Epithelial cell of proximal tubule (primary cell): Measurements from ENCODE around the gene RTP2. TPM values are rescaled to one million over a fixed set of nuclear protein-coding genes. Genes with fewer than 3 reads are reported as not detected.

ENCODE experiments used
- DNase-seq: peaks from one replicate; pipeline ENCODE4 v3.0.0-alpha.2; 2011; ENCODE audit warnings: low read depth
- H3K4me3 ChIP-seq: 2 replicates; pipeline ENCODE4 v1.5.1; 2011; ENCODE audit warnings: low read depth, mild to moderate bottlenecking, low read length
- total RNA-seq: library from RNA; depleted of rRNA; stranded (reverse); fragments of >200 nt; gene quantifications from 2 replicates; pipeline ENCODE4 v1.2.3, GENCODE V29; 2015
- TF ChIP-seq, protein P1 (sequence below): conservative IDR thresholded peaks from 2 replicates; pipeline ENCODE4 v1.5.1; 2012; ENCODE audit warnings: low read depth, mild to moderate bottlenecking, low read length

Gene RTP2, protein sequence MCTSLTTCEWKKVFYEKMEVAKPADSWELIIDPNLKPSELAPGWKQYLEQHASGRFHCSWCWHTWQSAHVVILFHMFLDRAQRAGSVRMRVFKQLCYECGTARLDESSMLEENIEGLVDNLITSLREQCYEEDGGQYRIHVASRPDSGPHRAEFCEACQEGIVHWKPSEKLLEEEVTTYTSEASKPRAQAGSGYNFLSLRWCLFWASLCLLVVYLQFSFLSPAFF
- total RNA-seq: not detected in 2 replicates

DNA sequence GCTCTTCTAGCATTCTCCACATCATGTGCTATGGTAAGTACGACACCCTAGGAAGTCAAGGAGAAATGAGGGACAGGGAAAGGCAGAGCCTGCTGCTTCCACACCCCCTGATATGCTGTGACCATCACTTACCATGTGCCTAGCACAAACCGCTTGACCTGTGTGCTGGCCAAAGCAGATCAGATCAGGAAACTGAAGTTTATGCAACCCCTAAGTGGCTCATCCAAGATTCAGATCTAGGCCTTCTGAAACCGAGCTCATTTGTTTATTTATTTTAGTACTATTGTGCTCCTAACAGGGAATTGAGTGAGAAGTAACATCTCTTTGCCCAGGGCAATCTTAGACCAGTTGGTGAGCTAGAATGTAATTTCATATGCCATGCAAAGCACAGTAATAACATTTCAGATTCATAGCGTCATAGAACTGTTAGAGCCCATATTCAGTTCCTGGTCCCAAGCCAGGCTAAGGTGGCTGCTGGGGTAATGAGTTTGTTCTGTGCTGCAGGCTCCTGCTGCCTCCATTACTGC is at the start of gene RTP2:
TSS of gene RTP2 (minus strand) at position 51 of the 527 bp plus-strand sequence. CDS start 429 bp downstream, outside the sequence.
- TF ChIP-seq, protein P1, sequence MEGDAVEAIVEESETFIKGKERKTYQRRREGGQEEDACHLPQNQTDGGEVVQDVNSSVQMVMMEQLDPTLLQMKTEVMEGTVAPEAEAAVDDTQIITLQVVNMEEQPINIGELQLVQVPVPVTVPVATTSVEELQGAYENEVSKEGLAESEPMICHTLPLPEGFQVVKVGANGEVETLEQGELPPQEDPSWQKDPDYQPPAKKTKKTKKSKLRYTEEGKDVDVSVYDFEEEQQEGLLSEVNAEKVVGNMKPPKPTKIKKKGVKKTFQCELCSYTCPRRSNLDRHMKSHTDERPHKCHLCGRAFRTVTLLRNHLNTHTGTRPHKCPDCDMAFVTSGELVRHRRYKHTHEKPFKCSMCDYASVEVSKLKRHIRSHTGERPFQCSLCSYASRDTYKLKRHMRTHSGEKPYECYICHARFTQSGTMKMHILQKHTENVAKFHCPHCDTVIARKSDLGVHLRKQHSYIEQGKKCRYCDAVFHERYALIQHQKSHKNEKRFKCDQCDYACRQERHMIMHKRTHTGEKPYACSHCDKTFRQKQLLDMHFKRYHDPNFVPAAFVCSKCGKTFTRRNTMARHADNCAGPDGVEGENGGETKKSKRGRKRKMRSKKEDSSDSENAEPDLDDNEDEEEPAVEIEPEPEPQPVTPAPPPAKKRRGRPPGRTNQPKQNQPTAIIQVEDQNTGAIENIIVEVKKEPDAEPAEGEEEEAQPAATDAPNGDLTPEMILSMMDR: no peak
- no peak for DNase-seq
- no peak within 1 kb of the TSS for H3K4me3 ChIP-seq

DNA sequence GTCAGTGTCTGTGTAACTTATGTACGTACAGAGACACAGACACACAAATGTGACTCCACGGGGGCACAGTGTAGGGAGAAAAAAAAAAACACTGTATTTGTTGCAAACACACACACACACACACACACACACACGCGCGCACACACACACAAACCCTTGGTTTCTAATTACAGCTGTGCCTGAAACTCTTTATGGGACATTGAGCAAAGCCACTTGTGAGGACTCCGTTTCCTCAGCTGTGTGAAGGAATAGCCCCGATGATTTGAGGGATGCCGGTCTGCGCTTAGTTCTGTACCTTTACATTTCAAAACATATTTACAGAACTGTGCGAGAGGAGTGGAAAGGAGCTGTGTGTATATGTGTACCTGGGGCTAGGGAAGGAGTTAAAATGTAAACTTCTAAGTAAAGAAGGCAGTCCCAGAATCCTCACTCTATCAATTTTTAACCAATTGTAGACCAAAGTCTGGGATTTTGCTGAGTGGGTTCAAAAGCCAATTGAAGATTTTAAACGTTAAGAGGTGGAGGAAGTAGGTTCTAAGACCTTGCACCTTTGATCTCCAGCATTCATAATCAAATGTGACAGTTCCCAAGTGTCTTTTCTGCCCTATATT is 48.3 kb upstream of the RTP2 start:
- DNase-seq: no peak
- H3K4me3 ChIP-seq: peak overlapping the region; percentile 53
- TF ChIP-seq, protein P1: no peak

DNA sequence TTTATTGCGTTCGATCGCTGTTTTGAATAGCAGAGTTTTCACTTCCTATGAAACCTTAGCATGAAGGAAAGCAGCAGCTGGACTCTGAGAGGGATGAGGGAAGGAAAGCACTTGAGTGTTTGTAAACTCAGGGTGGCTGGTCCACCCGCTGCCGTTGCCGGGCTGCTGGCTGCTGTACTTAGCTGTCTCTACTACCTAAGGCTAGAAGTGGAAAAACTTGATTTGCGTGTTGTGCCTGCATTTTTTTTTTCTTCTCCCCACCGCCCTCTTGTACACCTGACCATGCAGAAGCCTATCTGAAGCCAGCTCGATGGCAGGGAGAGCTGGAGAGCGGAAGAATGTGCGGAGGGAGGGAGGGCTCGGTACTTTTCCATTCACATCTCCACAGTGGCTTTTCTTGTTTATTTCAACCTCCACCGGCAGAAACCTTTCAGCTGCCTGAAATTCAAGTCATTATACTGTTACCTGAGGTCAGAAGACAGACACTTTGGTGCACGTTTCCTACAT is 47.7 kb upstream of the RTP2 start:
- TF ChIP-seq, protein P1: no peak
- peak overlapping the region; percentile 53 for H3K4me3 ChIP-seq
- DNase-seq: peak; percentile 68

DNA sequence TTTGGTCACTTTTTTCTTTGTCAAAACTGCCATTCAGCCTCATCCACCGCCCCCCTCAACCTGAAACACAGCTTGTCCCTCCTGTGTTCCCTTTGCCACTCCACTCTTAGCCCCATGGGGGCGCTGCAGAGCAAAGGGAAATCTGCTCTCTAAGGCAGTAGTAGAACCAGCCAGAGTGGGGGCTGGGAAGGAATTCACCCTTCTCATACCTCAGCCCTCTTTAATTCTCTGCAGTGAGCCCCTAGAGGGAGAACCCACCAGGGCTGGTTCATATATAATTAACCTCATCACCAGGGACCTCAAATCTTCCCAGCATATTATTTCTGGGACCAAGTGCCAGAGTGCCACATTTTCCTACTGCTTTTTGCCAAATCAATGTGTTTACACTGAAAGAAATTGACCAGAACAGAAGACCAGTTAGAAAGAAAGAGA is 45.7 kb upstream of the RTP2 start:
- no peak for DNase-seq
- H3K4me3 ChIP-seq: no peak overlapping the region
- TF ChIP-seq, protein P1: peak; percentile 100

DNA sequence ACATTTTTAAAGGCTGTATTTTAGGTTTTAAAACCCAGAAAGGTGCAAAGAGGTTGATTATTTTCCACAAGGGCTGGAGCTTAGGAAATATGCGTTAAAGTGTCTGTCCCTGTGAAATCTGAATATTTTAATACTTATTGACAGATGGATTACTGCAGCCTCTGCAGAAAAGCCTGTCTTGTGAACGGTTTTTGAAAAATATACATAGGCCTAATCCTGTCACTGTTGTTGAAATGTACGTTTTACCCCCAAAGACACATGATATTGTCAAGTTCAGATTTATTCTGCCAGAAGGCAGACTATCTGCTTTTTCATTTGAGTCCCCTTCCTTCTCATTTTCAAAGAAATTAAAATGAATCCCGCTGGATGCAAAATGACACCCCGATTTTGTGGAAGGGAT is 45.1 kb upstream of the RTP2 start:
- no peak for DNase-seq
- TF ChIP-seq, protein P1: no peak
- H3K4me3 ChIP-seq: no peak overlapping the region

DNA sequence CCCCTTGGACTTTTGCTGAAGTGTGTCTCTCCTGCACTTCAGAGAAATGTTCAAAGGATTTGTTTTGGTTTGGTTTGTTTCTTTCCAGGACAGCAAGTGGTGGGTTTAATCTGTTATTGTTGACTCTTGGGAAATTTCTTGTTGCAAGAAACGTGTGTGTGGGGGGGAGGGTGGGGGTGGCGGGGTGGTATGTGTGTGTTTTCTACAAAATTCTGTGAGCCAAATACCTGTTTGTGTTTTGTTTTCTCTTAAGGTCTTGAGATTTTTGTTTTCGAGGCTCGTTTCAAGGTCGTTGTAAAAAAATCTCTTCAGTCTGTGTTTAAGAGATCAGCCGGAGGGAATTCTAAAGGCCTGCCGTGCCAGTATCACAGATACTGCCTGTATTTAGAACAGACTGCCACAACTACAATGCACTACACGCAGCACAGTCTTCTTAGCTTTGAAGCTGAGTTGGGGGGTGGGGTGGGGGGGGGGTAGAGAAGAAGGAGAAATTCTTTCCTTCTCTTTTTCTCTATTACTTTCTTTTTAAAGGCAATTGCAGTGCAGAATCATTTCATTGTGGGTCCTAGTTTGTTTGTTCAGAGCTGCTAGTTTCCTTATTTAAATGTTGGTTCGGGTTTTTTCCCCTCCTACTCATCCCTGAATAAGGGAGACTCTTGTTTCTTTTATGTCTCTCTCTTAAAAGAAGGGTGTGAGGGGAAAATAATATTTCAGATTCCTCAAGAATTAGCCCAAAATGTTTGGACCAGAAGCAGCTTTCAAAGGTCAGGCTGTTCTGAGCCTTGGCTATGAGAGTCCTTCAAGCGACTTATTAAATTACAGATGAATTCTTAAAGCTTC is 44.3 kb upstream of the RTP2 start:
- H3K4me3 ChIP-seq: peak overlapping the region; percentile 74
- TF ChIP-seq, protein P1: no peak
- DNase-seq: no peak
